HG03457 (cell line): ENCODE measurements around the gene IGF2BP3.

Source experiments
- ATAC-seq: cut with Tn5 transposase; IDR thresholded peaks from one replicate; pipeline ENCODE4 v1.9.1; 2021; ENCODE audit warnings: moderate number of reproducible peaks; ENCODE audit not compliant: unreplicated experiment

Gene IGF2BP3

GRCh38 chr7:23272275-23272674, 198.0 kb downstream of the IGF2BP3 start:
- ATAC-seq = no peak

GRCh38 chr7:23268746-23269145, 201.5 kb downstream of the IGF2BP3 start:
- no peak for ATAC-seq

GRCh38 chr7:23268167-23268566, 202.1 kb downstream of the IGF2BP3 start:
- no peak for ATAC-seq

GRCh38 chr7:23267357-23267756, 202.9 kb downstream of the IGF2BP3 start:
- ATAC-seq = no peak

GRCh38 chr7:23266918-23267317, 203.4 kb downstream of the IGF2BP3 start:
- no peak for ATAC-seq

GRCh38 chr7:23264916-23265458, 205.3 kb downstream of the IGF2BP3 start:
- no peak for ATAC-seq

GRCh38 chr7:23261843-23262452, 208.3 kb downstream of the IGF2BP3 start:
- no peak for ATAC-seq

GRCh38 chr7:23260371-23260770, 209.9 kb downstream of the IGF2BP3 start:
- ATAC-seq = no peak
